CD4-positive, alpha-beta T cell treated with Interleukin-17A for 4 hours (primary cell): ENCODE measurements around the gene GPSM1.

Experiments
- DNase-seq: peaks from one replicate; pipeline ENCODE4 v3.0.0-alpha.2; 2020; ENCODE audit warnings: mixed read lengths

The GPSM1 gene

DNA sequence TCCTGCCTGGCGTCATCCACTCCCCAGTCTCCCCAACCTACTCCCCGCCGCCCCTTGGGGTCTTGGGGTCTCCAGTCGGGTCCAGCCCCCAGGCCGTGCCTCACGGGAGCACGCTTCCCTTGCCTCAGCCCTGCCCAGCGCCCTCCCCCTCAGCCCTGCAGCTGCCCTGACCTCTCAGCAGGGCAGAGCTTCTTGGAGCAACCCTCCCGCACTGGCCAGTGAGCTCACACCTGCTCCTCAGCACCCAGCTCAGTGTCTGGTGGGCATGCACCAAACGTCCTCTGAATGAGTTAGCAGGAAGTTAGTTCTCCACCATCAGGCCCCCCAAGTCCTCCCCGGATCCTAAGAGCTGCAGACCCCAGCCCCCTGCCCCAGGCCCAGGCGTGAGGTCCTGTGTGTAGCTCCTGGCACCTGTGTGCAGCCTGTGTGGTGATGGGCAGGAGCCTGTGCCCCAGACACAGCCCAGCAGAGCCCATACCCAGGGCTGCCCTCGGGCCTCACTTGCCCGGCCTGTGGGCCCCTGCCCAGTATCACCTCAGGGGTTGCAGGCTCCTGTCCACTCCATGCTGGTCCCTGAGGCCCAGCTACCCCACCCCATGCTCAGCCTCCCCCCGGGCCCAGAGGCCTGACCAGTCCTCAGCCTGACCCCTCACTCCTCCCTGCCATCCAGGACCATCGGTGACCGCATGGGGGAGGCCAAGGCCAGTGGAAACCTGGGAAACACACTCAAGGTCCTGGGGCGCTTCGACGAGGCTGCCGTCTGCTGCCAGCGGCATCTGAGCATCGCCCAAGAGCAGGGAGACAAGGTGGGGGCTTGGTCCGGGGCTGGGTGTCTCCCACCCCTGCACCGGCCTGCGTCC, 8.2 kb downstream of the GPSM1 start:
- no peak for DNase-seq

DNA sequence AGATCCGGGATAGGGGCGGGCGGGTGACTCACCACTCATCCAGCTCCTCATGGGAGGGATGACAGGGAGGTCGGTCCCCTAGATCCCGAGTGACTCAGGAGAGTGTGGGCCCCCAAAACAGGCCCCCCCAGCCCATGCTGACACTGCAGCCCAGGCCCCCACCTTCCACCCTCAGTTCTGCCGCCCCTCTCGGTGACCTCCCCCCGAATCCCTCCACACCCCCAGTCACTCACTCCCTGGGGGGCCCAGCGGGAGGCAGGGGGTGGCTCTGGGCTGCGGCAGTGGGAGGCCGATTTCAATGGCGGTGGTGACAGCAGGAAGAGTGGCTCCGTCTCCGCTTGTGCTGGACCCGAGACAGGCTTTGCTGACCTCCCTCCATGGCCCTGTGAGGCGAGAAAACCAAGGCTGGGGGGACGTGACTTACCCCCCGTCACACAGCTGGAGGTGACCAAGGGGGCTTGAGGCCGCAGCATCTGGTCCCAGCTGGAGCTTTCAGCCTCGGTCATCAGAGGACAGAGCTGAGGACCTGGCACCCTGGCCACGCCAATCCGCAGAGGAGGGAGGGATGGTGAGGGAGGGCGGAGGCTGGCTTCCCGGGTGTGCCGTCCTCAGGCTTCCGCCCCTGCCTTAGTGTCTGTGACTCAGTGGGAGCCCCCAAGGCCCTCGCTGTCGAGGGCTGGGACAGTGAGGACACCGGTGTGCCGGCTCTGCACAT, 9.0 kb downstream of the GPSM1 start:
- no peak for DNase-seq

GRCh38 chr9:136336881-136337280, 9.5 kb downstream of the GPSM1 start:
- DNase-seq: no peak

GRCh38 chr9:136337416-136338395, 10.4 kb downstream of the GPSM1 start:
- no peak for DNase-seq

- DNase-seq: no peak
Measured at GRCh38 chr9:136338511-136338910, 11.2 kb downstream of the GPSM1 start.

GRCh38 chr9:136339173-136339957, 12.0 kb downstream of the GPSM1 start:
- DNase-seq: peak; percentile 48

GRCh38 chr9:136339958-136340310, 12.6 kb downstream of the GPSM1 start:
- DNase-seq: no peak

GRCh38 chr9:136340356-136341041, 13.2 kb downstream of the GPSM1 start:
- DNase-seq: no peak

- DNase-seq: no peak
Measured at GRCh38 chr9:136341042-136341655, 13.8 kb downstream of the GPSM1 start.

DNA sequence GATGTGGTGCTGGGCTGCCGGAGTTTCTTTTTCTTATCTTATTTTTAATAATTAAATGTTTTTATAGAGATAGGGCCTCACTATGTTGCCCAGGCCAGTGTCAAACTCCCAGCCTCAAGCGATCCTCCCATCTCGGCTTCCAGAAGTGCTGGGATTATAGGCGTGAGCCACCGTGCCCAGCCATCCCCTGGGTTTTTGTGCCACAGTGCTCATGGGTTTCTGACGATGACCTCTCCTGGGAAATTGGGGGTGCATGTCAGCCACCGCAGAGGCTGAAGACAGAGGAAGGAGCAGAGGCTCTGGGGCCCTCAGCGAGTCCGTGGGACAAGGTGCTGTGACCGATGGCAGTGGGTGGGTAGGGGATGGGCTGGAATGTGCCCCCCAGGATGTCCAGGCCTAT, 14.4 kb downstream of the GPSM1 start:
- no peak for DNase-seq

DNA sequence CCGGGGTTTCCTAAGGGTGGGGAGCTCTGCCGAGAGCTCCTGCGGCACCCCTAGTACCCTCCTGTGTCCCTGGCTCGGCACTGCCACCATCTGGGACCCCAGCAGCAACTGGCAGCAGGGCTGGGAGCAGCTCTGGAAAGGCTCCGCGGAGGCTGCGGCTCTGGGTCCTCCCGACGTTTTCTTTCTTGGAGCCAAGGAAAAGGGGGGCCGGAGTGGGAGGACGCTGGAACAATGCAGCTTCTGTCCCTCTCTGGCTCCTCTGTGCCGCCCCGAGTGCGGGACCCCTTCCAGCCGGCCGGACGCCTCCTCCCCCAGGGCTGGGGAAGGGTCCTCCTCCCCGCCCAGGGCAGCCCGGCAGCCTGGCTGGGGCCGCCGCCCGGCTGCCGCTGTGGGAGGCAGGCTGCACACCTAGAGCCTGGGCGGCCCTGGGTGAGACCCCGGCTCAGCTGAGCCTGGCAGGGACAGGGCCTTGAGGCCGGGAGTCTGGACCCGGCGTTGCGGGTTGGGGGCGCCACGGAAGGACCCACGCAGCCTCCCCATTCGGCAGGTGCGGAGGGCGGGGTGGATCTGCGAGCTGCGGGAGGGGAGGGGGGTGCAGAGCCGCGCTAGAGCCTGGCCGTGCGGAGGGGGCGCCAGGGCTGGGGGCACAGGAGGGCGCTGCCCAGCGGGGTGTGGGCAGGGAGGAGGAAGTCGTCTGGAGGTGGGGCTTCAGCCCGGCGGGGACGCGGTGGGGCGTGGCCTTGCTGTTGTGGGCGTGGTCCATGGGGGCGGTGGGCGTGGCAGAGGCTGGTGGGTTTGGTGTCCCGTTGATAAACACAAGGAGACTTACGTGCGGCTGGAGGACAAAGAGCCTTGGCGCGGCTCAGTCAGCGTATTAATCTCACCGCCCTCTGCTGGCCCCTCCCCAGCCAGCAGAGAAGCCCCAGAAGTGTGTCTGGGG, 15.1 kb downstream of the GPSM1 start:
- DNase-seq: peak; percentile 58

GRCh38 chr9:136343121-136343883, 16.0 kb downstream of the GPSM1 start:
- DNase-seq: no peak

DNA sequence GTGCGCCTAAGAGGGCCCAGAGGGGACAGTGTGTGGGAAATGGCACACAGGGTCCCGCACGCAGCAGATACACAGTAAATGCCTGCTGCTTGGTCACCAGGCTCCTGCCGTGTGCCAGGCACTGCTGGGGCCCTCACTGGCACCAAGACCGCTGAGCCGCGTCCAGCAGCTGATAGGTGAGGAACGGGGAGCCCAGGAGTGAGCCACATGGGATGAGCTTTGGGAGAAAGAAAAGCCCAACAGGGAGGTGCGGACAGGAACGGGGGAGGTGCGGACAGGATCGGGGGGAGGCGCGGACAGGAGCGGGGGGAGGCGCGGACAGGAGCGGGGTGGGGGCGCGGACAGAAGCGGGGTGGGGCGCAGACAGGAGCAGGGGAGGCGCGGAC, 16.5 kb downstream of the GPSM1 start:
- no peak for DNase-seq

- DNase-seq: no peak
Measured at GRCh38 chr9:136344544-136345280, 17.4 kb downstream of the GPSM1 start.

- no peak for DNase-seq
Measured at GRCh38 chr9:136345281-136346156, 18.2 kb downstream of the GPSM1 start.

- no peak for DNase-seq
Measured at GRCh38 chr9:136346157-136346481, 18.8 kb downstream of the GPSM1 start.

GRCh38 chr9:136346927-136347465, 19.7 kb downstream of the GPSM1 start:
- DNase-seq: no peak
